Hepatocyte (in vitro differentiated cells): ENCODE measurements around the gene TMEM121B. TPM values are rescaled to one million over a fixed set of nuclear protein-coding genes. Genes with fewer than 3 reads are reported as not detected.
A peak's percentile ranks its signal among the peaks of the same experiment; 100 is the strongest.

Experiments
- DNase-seq: peaks from one replicate; pipeline ENCODE4 v3.0.0-alpha.2; 2016; ENCODE audit warnings: low spot score
- H2AFZ ChIP-seq: fragments of 200-600 bp; sonication (generic); 2 replicates; pipeline ENCODE4 v1.6.0; 2016; ENCODE audit warnings: antibody characterized with exemption, mild to moderate bottlenecking
- H3K27ac ChIP-seq: fragments of 200-600 bp; sonication (generic); 2 replicates; pipeline ENCODE4 v1.5.1; 2016; ENCODE audit warnings: mild to moderate bottlenecking
- H3K27me3 ChIP-seq: fragments of 200-600 bp; sonication (generic); 2 replicates; pipeline ENCODE4 v1.6.1; 2016
- H3K36me3 ChIP-seq: fragments of 200-600 bp; sonication (generic); replicated peaks from 2 replicates; pipeline ENCODE4 v1.5.1; 2016; ENCODE audit warnings: low read depth; ENCODE audit not compliant: insufficient read depth
- H3K4me1 ChIP-seq: fragments of 200-600 bp; sonication (generic); 2 replicates; pipeline ENCODE4 v1.5.1; 2016; ENCODE audit warnings: mild to moderate bottlenecking, moderate library complexity; ENCODE audit not compliant: insufficient read depth
- H3K4me2 ChIP-seq: fragments of 200-600 bp; sonication (generic); 2 replicates; pipeline ENCODE4 v1.6.0; 2016
- H3K4me3 ChIP-seq: fragments of 200-600 bp; sonication (generic); 2 replicates; pipeline ENCODE4 v1.5.1; 2016; ENCODE audit warnings: mild to moderate bottlenecking
- H3K79me2 ChIP-seq: fragments of 200-600 bp; sonication (generic); 2 replicates; pipeline ENCODE4 v1.6.0; 2017; ENCODE audit warnings: mild to moderate bottlenecking
- H3K9me2 ChIP-seq: fragments of 200-600 bp; sonication (generic); replicated peaks from 2 replicates; pipeline ENCODE4 v1.6.0; 2017; ENCODE audit warnings: mild to moderate bottlenecking; ENCODE audit not compliant: insufficient read depth
- H3K9me3 ChIP-seq: fragments of 200-600 bp; sonication (generic); 2 replicates; pipeline ENCODE4 v1.5.1; 2016; ENCODE audit warnings: low read depth, mild to moderate bottlenecking
- H4K20me1 ChIP-seq: fragments of 200-600 bp; sonication (generic); 2 replicates; pipeline ENCODE4 v1.6.0; 2016; ENCODE audit warnings: mild to moderate bottlenecking; ENCODE audit not compliant: insufficient read depth, poor library complexity, severe bottlenecking
- EZH2 ChIP-seq: fragments of 200-600 bp; sonication (generic); IDR thresholded peaks from 2 replicates; pipeline ENCODE4 v1.6.1; 2016; ENCODE audit warnings: antibody characterized with exemption, mild to moderate bottlenecking, borderline replicate concordance
- EZH2phosphoT487 ChIP-seq: fragments of 200-600 bp; sonication (generic); IDR thresholded peaks from one replicate; pipeline ENCODE4 v1.6.1; 2018; ENCODE audit warnings: antibody characterized with exemption, mild to moderate bottlenecking, low read depth, moderate library complexity; ENCODE audit not compliant: unreplicated experiment, severe bottlenecking
- WGBS: methylation state at CpG from one replicate; pipeline ENCODE4 v1.1.6; 2016; ENCODE audit warnings: low lambda C conversion rate; ENCODE audit errors: missing lambda C conversion rate; 5-methylcytosine and 5-hydroxymethylcytosine counted together
- polyA plus RNA-seq: library from polyadenylated mRNA; unstranded; fragments of >200 nt; fragmentation: Nextera tagmentation; extraction: Ambion mirVana; gene quantifications from 2 replicates; pipeline ENCODE4 v1.2.1, GENCODE V29; 2016
- total RNA-seq: library from RNA; depleted of rRNA; stranded (reverse); fragments of >200 nt; gene quantifications from 2 replicates; pipeline ENCODE4 v1.2.3, GENCODE V29; 2014
- TF ChIP-seq, protein P1 (sequence below): fragments of 200-600 bp; sonication (generic); IDR thresholded peaks from 2 replicates; pipeline ENCODE4 v1.5.1; 2016; ENCODE audit warnings: antibody characterized with exemption, mild to moderate bottlenecking; ENCODE audit not compliant: poor library complexity

Gene TMEM121B
- total and polyA plus RNA-seq, 2 experiments from 2014 or later = 0.30 to 0.50 TPM

DNA sequence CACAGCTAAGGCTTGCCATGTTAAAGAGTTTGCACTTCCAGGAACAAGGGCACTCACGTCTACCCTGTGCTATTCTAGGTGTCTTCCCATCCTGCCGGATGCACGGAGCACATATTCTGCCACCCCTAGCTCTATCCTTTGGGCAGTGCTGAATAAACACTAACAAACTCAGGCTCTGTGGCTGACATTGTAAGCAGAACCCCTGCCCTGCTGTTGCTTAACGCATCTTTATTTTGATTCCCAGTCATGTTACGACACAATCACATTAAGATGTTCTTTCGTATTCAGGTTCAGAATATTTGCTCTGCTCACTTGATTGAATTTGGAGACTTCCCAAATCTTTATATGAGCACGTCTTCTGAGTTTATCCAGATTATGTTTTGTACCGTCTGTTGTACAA is 41.6 kb upstream of the TMEM121B start:
- no peaks in the 10 kb centered on the region for H3K27me3 ChIP-seq
- peaks cover 4% of the 10 kb centered on the region for H3K79me2 ChIP-seq
- TF ChIP-seq, protein P1, sequence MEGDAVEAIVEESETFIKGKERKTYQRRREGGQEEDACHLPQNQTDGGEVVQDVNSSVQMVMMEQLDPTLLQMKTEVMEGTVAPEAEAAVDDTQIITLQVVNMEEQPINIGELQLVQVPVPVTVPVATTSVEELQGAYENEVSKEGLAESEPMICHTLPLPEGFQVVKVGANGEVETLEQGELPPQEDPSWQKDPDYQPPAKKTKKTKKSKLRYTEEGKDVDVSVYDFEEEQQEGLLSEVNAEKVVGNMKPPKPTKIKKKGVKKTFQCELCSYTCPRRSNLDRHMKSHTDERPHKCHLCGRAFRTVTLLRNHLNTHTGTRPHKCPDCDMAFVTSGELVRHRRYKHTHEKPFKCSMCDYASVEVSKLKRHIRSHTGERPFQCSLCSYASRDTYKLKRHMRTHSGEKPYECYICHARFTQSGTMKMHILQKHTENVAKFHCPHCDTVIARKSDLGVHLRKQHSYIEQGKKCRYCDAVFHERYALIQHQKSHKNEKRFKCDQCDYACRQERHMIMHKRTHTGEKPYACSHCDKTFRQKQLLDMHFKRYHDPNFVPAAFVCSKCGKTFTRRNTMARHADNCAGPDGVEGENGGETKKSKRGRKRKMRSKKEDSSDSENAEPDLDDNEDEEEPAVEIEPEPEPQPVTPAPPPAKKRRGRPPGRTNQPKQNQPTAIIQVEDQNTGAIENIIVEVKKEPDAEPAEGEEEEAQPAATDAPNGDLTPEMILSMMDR = no peak
- TF ChIP-seq EZH2 (no peak), EZH2phosphoT487 (no peak)
- H3K27ac ChIP-seq = no peak overlapping the region
- H4K20me1 ChIP-seq = peaks cover 1% of the 10 kb centered on the region
- no peaks in the 10 kb centered on the region for H3K9me3 ChIP-seq
- DNase-seq = no peak
- WGBS = 77% methylated on average over 8 of the region's 8 CpGs
- H2AFZ ChIP-seq = no peak overlapping the region
- H3K4me1 ChIP-seq = peaks cover 7% of the 10 kb centered on the region
- H3K9me2 ChIP-seq = no peaks in the 10 kb centered on the region
- H3K4me2 ChIP-seq = no peak overlapping the region
- H3K36me3 ChIP-seq = no peaks in the 10 kb centered on the region
- H3K4me3 ChIP-seq = no peak overlapping the region

DNA sequence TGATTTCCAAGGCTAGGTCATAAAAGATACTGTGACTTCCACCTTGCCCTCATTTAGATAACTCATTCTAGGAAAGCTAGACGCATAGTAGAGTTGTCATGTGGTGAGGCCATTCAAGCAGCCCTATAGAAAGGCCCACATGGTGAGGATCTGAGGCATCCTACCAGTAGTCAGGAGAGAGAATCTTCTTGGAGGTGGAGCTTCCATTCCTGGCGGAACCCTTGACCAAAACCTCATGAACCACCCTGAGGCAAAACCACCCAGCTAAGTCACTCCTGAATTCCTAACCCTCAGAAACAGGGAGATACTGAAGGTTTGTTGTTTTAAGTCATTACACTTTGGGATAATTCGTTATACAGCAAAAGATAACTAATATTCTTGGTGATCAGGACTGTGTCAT is 40.8 kb upstream of the TMEM121B start:
- no peaks in the 10 kb centered on the region for H3K9me2 ChIP-seq
- no peak overlapping the region for H3K4me2 ChIP-seq
- no peak for TF ChIP-seq EZH2
- no peaks in the 10 kb centered on the region for H3K36me3 ChIP-seq
- H3K9me3 ChIP-seq = no peaks in the 10 kb centered on the region
- H2AFZ ChIP-seq = no peak overlapping the region
- WGBS = 80% methylated on average over 3 of the region's 3 CpGs
- peaks cover 13% of the 10 kb centered on the region for H3K4me1 ChIP-seq
- peaks cover 11% of the 10 kb centered on the region for H3K79me2 ChIP-seq
- DNase-seq = no peak
- no peak overlapping the region for H3K4me3 ChIP-seq
- H4K20me1 ChIP-seq = peaks cover 3% of the 10 kb centered on the region
- H3K27ac ChIP-seq = no peak overlapping the region
- no peaks in the 10 kb centered on the region for H3K27me3 ChIP-seq

DNA sequence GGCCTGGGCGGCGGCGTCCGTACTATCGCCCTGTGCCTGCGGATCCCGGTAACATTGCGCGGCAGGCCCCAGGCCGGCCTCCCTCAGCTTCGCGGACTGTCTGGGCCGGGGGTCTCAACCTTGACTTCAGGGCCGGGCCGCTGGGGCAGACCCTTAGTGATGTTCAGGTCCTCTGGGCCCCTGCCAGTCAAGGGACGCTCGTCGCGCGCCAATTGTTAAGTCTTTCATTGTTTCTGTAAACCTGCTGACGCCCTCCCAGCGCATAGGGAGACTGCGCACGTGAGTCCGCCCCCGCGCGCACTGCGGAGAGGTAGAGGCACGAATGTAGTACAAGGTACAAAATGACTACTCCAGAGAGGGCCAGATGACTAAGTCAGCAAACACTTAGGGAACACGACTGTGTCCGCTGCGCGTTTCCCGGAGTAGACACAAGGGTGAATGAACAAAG is 38.4 kb upstream of the TMEM121B start:
- H3K4me3 ChIP-seq = peak overlapping the region; percentile 74
- DNase-seq = peak; percentile 78
- H3K9me2 ChIP-seq = no peaks in the 10 kb centered on the region
- H3K79me2 ChIP-seq = peaks cover 36% of the 10 kb centered on the region
- TF ChIP-seq EZH2 = no peak
- TF ChIP-seq, protein P1 = no peak
- no peak for TF ChIP-seq EZH2phosphoT487
- H3K9me3 ChIP-seq = no peaks in the 10 kb centered on the region
- H3K4me1 ChIP-seq = peaks cover 13% of the 10 kb centered on the region
- H3K4me2 ChIP-seq = peak overlapping the region; percentile 92
- H3K36me3 ChIP-seq = no peaks in the 10 kb centered on the region
- H2AFZ ChIP-seq = peak overlapping the region; percentile 100
- WGBS = 36% methylated on average over 35 of the region's 35 CpGs
- H3K27me3 ChIP-seq = no peaks in the 10 kb centered on the region
- peaks cover 3% of the 10 kb centered on the region for H4K20me1 ChIP-seq
- H3K27ac ChIP-seq = peak overlapping the region; percentile 96

DNA sequence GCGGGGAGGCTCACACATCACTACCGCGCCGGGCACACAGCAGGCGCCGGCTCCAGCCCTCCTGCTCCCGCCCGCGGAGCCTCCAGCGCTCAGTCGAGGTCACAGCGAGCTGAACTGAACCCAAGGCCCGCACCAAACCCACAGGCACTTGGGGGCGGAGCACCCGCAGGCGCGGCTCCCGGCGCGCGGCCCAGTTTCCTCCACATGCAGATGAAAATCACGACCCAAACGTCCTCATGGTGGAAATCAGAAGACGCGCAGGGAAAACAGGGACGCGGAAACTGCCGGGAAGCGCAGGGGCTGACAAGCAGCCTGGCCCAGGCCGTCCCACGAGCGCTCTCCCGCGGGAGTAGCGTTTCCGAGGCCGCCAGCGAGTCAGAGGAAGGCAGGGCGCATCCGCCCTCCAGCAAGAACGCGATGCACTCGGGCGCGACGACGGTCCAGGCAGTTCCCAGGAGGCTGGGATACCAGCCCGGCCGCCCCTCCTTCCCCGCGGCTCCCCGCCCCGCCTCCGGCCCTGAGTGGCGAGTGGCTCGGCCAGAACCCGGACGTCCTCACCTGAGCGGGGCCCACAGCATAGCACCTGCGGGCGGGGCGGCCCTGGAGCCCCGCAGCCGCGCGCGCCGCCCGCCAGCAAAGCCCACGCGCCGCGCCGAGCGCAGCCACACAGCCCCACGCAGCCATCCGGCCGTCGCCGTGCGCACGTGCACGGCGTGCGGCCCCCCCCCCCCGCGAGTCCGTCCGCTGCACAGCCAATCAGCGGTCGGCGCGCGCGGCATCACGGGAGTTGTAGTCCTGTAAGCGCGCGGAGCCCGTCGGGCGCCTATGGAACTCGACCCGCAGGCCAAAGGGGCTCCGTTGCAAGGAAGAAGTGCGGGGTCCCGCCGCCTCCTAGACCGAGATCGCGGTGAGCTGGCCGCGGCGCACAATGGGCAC is 37.7 kb upstream of the TMEM121B start, which contains the start of gene HDHD5:
TSS of gene HDHD5 (minus strand) at position 710 of the 936 bp plus-strand sequence. CDS start at position 684, 26 bp downstream.
- peaks cover 13% of the 10 kb centered on the region for H3K4me1 ChIP-seq
- no peaks in the 10 kb centered on the region for H3K9me2 ChIP-seq
- no peaks in the 10 kb centered on the region for H3K27me3 ChIP-seq
- peak within 1 kb of the TSS; percentile 74 for H3K4me3 ChIP-seq
- peak; percentile 93 for DNase-seq
- peak within 1 kb of the TSS; percentile 100 for H2AFZ ChIP-seq
- H3K9me3 ChIP-seq = no peaks in the 10 kb centered on the region
- WGBS = 2% methylated on average over 79 of the region's 114 CpGs
- peak within 1 kb of the TSS; percentile 92 for H3K4me2 ChIP-seq
- H3K79me2 ChIP-seq = peaks cover 43% of the 10 kb centered on the region
- peak within 1 kb of the TSS; percentile 96 for H3K27ac ChIP-seq
- no peak for TF ChIP-seq EZH2phosphoT487
- TF ChIP-seq EZH2 = no peak
- TF ChIP-seq, protein P1 = no peak
- peaks cover 3% of the 10 kb centered on the region for H4K20me1 ChIP-seq
- H3K36me3 ChIP-seq = no peaks in the 10 kb centered on the region
